NCI-H2107 (cell line): Measurements from ENCODE around the gene HYAL2.
"Not testable (repeated sequence)": the region's sequence is repeated elsewhere in the genome, so short reads cannot be mapped to it uniquely, and the experiment has no call there.

Source experiments
- DNase-seq: peaks from one replicate; lab custom pipeline; 2025; lab: John Stamatoyannopoulos, UW

Gene HYAL2

DNA sequence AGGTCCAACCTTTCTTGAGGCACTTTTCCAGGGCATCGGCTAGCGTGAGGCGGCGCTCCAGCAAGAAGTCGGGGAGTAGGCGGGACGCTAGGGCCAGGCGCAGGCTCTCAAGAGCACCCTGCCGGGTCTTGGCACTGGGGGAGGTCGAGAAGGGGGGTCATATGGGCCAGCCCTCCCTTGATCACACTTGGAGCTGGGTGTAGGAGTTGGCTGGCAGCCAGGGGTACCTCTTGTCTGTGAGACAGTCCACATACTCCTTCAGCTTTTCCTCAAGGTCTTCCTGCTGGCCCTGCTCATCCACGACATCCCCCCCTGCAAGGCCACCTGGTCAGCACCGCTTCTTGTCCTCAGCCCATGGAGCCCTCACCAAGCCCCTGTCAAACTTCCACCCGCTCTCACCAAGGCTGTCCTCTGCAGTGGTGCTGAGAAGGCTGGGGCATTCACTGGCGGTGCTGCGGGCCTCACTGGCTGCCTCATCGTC lies 32.3 kb downstream of the HYAL2 start:
- no peak for DNase-seq

- no peak for DNase-seq
Measured at GRCh38 chr3:50289130-50289529, 33.4 kb downstream of the HYAL2 start.

DNA sequence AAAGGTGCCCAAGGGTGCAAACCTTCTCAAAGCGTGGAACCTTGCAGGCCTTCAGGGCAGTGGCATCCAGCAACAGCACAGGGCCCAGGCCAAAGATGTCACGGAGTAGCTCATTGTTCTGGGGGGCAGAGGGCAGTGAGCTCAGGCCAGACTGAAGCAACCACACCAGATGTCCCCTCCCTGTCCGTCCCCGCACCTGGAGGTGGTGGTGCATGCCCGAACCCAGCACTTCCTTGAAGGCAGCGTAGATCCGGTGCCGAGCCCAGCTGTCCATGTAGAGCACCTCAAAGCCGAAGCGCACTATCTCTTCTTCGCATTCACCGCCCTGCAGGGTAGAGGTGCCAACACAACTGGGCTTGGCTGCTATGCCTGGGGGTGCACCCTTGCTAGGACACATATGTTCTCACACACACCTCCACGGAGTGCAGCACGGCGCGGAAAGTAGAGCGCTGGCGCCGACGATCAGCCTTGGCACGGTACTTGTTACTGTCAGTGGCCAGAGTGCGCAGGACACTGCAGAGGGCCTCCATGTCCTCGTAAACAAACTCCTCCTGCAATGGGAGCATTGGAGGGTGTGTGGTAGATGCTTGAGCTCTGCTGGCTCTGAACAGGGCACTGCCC lies 34.0 kb downstream of the HYAL2 start:
- DNase-seq, result no peak

DNA sequence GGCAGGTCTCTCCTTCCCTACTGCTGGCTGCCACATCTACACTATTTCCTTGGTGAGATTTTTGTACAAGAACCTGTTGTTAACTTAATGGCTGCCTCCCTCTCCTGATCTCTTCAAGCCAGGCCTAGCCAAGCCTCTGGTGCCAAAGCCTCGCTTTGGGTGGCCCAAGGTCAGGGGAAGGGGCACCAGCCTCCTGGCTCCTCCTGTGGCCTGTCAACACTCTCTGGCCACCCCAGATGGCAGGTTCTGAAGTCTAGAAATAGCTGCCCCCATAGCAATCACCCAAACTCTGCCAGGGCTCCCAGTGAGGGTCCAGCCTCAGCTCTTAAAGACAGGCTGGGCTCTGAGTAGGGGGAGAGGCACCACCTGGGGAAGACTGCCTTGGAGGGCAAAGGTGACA lies 35.3 kb downstream of the HYAL2 start:
- no peak for DNase-seq

DNA sequence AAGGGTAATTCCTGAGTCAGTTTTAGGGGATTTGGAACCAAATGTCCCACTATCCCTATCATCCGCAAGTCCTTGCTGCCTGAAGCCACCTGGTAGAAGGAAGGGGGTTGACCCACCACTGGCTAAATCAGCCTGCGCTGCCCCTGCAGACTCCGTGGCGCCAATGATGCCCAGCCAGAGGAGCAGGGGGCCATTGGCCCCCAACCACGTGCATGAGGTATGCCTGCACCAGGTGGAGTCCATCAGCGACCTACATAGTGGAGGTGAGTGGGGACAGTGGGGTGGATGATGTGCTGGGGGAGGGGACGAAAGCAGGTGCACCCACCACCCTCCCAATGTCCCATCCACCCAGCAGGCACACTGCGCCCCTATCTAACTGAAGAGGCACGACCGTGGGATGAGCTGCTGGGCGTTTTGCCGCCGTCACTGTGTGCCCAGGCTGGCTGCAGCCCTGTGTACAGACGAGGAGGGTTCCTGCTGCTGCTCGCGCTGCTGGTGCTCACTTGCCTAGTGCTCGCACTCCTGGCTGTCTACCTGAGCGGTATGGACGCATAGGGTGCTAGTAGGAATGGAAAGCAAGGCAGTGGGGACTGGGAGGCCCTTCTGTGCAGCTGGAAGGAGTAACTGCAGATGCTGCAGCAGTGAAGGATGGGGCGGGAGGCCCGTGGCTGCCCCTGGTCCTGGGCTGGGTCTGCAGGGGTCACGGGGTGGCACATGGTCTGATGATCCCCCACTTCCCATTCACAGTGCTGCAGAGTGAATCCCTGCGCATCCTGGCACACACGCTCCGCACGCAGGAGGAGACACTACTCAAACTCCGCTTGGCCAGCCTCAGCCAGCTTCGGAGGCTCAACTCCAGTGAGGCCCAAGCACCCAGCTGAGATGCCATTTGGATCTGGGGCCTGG lies 36.0 kb downstream of the HYAL2 start:
- no peak for DNase-seq

DNA sequence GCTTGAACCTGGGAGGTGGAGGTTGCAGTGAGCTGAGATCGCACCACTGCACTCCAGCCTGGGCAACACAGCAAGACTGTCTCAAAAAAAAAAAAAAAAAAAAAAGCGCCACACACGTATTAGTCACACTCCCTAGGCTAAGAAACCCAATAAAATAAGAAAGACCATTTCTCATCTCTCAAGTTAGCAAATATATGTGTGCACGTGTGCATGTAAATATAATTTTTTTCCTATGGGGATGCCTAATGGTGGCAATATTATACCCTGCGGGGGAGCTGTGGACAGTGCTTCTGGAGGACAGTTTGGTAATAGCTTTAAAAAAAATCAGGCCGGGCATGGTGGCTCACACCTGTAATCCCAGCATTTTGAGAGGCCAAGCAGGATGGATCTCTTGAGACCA lies 38.4 kb downstream of the HYAL2 start:
- DNase-seq, result not testable (repeated sequence)

DNA sequence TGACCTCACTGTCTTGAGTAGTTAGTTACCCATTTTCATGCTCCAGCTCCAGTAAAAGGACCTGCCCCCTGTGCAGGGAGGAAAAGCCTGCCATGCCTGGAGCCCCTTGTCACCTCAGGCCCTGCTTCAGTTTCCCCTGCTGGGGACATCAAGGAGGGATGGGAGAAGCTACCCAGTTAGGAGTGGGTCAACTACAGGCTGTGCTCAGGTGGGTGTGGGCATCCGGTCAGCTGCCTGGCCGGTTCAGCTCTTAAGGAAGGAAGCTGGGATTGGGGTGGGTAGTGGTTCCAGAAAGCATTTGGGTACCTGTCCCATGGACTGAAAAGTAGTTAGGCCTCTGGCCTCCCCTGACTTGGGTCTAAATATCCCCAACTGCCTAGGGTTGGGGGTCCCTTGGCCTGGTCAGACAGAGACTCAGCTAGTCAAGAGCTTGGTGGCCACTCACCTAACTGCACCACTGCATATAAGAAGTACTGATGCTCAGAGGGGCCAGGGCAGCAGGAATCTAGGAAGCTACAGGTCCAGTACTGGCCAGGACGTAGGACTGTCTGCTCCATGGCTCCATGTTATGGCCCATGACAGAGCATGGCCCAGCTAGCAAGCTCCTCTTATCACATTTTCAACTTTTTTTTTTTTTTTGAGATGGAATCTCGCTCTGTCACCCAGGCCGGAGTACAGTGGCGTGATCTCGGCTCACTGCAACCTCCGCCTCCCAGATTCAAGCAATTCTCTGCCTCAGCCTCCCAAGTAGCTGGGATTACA lies 43.1 kb downstream of the HYAL2 start:
- DNase-seq, result no peak

DNA sequence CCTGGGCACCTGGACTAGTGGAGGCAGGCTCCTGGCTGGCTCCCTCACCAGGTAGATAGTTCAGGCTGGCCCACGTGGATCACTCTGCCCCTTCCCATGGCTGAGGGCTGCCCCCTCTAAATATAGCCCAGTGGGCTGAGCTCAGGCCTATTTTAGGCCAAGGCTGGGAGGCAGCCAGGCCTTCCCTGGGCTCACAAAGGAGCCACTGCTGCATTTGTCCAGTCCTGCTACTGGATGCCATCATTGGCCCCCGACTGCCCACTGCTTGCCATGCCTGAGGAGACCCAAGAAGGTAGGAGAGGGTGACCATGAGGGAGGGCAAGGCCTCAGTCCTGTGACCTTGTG lies 43.7 kb downstream of the HYAL2 start, which contains the start of gene LSMEM2:
LSMEM2 (plus strand) TSS at position 208 of the 345 bp plus-strand sequence; CDS start at position 235, 27 bp downstream.
- DNase-seq, result no peak

- no peak for DNase-seq
Measured at GRCh38 chr3:50278123-50278879, 44.2 kb downstream of the HYAL2 start.

DNA sequence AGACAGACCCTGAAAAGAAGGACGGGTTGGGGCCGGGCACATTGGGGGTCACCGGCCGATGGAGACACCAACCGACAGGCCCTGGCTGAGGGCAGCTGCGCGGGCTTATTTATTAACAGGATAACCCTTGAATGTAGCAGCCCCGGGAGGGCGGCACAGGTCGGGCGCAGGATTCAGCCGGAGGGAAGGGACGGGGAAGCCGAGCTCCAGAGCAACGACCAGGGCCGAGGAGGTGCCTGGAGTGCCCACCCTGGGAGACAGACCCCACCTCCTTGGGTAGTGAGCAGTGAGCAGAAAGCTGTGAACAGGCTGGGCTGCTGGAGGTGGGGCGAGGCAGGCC lies 45.8 kb downstream of the HYAL2 start:
- no peak for DNase-seq

DNA sequence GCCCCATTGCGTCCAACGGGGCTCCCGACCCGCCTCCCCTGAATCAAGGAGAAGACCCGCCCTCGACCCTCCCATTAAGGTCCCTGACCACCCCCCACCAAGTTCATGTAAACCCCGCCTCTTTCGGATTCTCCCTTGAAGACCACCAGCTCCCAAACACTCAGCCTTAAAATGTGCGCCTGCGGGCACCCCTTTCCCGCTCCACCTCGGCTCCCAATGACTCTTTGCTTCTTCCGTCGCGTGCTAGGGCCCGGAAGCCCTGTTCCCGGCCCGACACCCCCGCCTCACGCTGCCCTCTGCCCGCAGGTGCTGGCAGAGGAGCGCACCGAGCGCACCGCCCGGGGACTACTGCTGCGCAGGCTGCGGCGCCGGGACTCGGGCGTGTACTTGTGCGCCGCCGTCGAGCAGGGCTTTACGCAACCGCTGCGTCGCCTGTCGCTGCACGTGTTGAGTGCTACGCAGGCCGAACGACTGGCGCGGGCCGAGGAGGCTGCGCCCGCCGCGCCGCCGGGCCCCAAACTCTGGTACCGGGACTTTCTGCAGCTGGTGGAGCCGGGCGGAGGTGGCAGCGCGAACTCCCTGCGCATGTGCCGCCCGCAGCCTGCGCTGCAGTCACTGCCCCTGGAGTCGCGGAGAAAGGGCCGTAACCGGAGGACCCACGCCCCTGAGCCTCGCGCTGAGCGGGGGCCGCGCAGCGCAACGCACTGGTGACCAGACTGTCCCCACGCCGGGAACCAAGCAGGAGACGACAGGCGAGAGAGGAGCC lies 46.4 kb downstream of the HYAL2 start:
- no peak for DNase-seq

- no peak for DNase-seq
Measured at GRCh38 chr3:50275141-50275995, 47.2 kb downstream of the HYAL2 start.

- DNase-seq, result no peak
Measured at GRCh38 chr3:50274371-50275104, 48.0 kb downstream of the HYAL2 start.

GRCh38 chr3:50273689-50274065 lies 48.9 kb downstream of the HYAL2 start:
- no peak for DNase-seq

- peak; percentile 66 for DNase-seq
Measured at GRCh38 chr3:50272911-50273688, 49.4 kb downstream of the HYAL2 start.

DNA sequence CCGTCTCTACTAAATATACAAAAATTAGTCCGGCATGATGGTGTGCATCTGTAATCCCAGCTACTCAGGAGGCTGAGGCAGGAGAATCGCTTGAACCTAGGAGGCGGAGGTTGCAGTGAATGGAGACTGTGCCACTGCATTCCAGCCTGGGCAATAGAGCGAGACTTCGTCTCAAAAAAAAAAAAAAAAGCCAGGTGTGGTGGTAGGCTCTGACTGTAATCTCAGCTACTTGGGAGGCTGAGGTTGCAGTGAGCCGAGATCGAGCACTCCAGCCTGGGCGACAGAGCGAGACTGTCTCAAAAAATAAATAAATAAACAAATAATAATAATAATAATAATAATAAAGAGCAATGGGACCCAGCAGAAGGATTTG lies 50.0 kb downstream of the HYAL2 start:
- not testable (repeated sequence) for DNase-seq

GRCh38 chr3:50271314-50271936 lies 51.1 kb downstream of the HYAL2 start:
- DNase-seq, result no peak
